Activated gamma-delta T cell treated with Interleukin-2 at 50 U/mL for 16 hours (primary cell): ENCODE measurements around the gene SLC7A10.
A peak's percentile ranks its signal among the peaks of the same experiment; 100 is the strongest.
"Not testable (repeated sequence)": the region's sequence is repeated elsewhere in the genome, so short reads cannot be mapped to it uniquely, and the experiment has no call there.

Experiments
- DNase-seq: peaks from one replicate; pipeline ENCODE4 v3.0.0-alpha.2; 2020

SLC7A10 gene

DNA sequence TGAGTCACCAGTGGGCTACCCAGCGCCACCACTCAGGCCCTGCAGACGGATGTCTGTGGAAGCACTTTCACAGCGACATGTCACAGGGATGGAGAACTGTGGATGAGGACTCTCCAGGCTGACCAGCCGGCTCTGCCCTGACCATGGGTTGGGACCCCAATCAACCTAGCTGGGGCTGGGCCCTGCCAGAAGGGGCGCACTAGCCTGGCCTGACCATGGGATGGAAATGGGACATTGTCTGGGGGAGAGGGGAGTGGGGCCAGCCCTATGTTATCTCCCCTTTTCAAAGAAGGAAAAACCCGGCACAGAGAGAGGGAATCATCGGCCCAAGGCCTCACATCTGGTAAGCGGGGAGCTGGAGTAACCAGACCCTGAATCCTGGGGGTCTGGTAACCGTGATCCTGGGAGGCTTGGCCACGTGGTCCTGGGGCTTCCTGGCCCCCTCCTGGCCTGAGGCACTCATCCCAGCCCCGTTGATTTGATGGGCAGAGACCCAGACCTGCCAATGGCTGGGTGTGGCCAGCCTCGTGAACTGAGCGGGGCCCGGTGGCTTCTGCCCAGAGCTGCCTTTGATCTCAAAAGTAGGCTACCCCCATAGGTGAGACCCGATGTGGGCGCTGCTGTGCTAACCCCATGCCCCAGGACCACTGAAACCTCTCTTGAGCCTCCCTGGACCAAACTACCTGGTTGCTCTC is 11.2 kb upstream of the SLC7A10 start:
- no peak for DNase-seq

DNA sequence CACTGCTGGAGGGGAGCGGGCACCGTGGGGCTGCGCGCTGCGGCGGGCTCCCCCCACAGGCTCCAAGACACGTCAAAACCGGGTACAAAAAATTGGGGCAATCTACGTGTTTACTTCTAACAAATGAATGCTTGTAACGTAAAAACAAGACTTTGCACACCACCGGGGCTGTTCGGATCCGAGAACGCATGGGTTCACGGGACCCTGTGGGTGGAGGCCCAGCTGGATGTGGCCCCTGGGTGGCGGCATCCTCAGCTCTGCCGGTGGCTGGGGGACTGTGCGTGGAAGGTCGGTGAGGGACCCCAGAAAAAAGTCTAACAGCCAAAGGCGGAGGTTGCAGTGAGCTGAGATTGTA is 10.3 kb upstream of the SLC7A10 start:
- DNase-seq = no peak

DNA sequence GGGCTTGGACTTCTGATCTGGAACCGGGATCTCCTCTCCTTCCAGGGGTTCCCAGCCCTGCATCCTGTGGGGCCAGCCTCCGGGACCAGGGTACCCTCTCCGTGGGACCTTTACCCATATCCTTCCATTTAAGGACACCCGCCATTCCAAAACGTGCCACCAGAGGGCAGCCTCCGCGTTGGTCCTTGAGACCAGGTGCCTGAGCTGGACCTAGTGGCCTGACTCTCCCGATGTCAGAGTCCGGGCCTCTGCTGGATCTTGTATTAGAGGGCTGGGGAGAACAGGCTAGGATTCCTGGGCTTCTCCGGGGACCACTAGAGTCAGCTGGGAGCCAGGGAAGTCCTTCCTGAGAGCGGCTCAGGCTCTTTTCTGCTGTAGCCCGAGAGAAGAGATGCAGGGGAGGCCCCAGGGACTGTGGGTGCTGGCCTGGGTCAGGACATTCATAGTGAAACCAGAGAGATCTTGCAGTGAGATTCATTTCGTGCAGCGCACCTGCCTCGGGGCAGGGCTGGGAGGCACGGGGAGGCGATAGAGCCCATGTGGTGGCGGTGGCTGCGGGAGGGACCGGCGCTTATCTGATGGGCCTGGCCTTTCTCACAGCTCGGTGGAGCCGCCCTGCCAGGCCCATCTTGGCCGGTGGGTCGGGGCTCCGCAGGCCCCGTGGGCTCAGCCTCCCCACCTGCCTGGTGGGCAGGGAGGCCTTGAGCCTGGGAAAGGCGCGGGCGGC is 9.8 kb upstream of the SLC7A10 start:
- DNase-seq = peak; percentile 80

DNA sequence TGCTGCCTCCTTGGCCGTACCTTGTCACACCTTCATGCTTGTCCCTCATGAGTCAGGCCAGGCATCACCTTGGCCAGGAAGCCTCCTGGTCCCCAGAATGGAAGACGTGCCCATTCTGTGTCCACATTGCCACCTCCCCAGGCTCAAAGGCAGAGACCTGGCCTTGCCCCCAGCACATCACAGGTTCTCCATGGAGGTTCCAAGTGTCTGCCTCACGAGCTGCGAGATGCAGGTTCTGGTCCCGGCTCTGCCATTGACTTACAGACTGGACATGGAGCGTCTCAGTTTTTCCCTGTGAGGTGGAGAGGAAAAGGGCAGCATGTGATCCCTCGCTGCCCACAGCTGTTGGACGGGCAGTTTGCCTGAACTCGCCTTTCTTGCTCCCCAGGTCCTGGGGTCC is 9.1 kb upstream of the SLC7A10 start:
- DNase-seq = no peak

DNA sequence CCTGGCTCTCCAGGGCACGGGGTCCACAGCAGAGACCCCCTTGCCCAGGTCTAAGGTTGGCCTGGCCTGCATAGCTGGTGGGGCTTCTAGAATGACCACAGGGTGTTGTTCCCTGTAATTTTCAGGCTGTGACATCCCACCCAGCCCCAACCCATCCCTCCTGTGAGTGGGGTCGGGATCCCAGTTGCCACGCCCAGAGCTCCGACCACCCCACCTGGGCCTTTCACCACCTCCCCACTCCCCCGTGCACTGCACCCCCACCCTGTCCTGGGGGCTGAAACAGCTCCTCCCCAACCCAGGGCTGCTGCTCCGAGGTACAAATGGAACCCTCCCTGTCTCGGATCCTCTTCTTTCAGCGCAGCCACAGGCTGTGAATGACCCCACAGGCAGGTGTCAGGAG is 8.4 kb upstream of the SLC7A10 start:
- no peak for DNase-seq

DNA sequence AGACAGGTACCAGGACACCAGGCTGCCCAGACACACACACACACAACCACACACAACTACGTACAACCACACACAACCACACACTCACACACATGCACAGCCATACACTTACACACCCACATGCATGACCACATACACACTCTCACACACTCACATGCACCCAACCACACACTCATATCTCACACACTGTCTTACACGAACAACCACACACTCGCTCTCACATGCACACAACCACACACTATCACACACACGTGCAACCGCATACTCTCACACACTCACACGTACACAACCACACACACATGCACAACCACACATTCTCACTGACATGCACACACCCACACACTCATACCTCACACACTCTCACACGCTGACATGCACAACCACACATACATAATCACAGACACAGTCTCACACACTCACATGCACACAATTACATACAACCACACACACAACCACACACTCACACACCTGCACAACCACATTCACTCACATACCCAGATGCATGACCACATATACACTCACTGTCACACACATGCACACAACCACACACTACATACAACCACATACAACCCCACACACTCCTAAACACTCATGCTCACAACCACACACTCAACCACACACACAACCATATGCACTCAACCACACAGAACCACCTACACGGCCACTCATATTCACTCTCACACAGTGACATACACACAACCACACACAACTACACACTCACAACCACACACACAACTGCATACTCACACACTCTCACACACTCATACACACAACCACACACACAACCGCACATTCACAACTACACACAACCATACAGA is 7.6 kb upstream of the SLC7A10 start:
- no peak for DNase-seq

DNA sequence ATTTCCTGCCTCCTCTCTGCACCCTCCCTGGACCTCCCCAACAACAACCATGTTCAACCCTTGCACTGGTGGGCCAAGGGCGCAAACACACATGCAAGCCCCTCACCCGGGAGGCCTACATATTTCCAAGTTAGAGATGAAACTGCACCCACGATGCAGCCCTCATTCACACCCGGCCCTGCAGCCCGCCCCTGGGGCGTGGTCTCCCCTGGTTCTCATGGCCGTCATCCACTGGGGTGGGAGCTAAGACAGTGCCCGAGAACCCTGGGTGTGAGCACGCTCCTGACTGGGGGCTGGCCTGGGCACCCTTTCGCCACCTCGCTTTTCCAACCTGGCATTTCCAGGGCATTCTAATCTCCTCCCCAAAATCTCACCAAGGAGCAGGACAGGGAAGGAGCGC is 7.0 kb upstream of the SLC7A10 start:
- DNase-seq = no peak

DNA sequence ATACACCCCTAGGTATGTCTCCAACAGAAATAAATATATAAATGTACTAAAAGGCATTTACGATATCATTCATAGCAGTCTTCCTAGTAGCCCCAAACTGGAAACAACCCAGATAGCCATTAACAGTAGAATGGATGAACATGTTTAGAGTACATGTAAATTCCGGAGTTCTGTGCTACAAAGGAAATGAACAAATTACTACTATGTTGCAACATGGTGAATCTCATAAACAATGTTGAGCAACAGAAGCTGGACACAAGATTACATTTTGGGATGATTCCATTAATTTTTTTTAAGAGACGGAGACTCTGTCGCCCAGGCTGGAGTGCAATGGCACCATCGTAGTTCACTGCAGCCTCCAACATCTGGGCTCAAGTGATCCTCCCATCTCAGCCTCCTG is 5.9 kb upstream of the SLC7A10 start:
- DNase-seq = no peak

DNA sequence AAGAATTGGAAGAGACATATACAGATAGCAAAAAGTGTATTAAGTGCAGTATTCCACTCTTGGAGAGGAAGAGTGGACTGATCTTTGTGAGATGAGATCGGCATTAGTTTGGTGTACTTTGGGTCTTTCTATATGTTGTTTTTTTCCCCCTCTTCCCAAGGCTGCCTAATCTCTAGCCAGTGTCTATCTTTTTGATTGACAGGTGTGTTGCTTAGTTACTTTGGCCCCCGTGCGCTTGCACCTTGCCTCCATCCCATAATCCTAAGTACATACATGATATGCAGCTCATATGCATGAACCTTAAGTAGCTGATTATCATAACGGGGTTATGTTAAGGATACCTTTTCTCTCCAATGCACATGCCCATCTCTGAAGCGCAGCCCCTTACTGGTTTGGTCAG is 4.3 kb upstream of the SLC7A10 start:
- no peak for DNase-seq

DNA sequence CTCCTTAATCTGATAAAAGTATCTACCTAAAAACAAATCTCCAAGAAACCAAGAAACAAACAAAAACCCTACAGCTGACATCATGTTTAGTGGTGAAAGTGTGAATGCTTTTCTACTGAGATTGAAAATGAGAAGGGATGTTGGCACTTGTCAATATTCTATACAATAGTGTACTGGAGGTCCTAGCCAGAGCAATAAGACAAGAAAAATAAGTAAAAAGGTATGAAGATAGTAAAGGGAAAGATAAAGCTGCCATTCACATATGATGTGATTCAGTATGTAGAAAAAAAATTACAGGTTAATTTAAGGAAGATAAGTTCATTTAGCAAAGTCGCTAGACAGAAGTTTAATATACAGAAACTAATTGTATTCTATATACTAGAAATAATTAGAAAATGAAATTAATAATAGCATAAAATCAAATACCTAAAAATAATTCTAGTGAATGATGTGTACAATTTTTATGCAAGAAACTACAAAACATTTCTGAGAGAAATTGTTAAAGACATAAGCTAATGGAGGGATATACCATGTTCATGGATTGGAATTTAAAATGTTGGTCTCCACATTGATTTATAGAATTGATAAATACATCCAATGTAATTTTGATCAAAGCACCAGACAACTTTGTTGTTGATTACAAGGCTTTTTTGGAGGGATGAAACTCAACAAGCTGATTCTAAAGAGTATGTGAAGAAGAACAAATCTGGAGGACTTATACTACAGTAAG is 2.4 kb upstream of the SLC7A10 start:
- no peak for DNase-seq

DNA sequence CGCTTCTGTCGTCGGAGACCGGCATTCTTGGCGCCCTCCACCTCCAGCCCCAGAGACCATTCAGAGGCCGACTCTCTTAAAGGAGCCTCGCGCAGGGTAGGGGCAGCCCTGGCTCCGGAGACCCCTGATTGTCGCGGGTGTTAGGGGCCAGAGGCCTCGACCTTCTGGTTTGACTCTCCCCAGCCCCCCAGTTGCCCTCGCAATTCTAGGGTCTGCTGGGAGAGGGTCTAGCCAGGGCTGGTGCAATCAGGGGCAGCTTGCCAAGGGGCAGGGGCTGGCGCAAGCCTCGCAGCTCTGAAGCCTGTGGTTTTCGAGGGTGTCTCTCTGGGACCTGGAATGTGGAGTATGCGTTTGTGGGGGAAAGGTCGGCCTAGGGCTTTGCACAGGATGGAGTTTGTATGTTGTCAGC is 1.6 kb upstream of the SLC7A10 start:
- no peak for DNase-seq

DNA sequence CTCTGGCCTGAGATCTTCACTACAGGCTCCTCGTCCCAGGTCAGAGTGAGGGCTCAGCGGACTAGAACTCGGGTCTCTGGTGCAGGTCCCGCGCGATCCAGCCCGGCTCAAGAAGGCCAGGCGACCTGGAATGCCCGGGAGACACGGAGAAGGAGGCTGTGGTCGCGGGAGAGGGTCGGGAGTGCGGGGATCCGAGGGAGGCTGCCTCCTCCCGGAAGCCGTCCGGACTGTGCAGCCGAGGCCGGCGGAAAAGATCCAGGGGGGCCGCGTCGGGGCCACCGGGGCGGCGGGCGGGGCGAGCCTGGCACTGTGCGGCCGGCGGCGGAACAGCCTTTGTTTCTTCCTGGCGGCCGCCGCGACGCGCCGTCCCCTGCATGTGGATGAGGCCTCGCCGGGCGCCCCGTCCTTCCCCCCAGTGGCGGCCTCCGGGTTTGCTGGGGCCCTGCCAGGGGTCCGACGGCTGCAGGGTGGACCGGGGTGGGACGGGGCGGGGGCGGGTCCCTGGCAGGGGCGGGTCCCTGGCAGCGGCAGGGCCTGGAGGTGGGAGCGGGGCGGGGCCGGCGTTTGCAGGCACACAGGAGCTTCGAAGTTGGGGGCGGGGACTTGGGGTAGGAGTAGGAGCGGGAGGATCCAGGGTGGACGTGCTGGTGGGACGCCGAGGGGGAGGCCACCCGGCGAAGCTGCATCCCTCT is 1.0 kb upstream of the SLC7A10 start:
- no peak for DNase-seq

DNA sequence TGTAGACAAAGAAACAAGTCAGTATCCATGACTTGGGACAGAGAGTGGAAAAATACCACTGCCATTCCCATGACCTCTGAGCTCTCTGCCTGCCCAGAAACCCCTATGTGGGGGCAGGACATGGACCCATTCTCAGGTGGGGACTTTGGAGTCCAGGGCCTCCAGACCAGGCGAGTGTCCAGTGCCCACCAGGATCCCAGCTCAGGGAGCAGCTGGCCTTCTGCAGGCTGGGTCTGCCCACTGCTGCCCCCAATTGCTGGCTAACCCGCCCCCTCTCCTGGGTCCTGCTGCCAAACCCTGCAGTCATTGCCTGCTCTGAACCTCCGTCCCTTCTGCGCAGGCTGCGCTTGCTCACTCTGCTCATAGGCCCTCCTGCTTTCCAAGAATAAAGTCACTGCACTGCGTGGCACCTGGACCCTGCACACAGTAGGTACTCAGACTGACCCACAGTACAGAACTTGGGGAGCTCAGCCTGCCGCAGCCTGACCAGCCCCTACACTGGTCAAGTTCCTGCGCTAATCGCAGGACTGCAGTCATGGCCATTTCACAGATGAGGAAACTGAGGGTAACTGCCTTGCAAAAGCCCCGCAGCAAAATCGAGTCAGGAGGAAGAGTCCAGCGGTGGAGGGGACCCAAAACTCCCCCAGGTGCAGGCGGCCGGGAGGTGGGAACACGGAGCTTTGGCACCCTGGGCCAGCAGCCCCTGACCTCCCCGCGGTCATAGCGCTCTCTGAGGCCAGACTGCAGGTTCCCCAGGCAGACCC is 774 bp downstream of the SLC7A10 start:
- DNase-seq = no peak

DNA sequence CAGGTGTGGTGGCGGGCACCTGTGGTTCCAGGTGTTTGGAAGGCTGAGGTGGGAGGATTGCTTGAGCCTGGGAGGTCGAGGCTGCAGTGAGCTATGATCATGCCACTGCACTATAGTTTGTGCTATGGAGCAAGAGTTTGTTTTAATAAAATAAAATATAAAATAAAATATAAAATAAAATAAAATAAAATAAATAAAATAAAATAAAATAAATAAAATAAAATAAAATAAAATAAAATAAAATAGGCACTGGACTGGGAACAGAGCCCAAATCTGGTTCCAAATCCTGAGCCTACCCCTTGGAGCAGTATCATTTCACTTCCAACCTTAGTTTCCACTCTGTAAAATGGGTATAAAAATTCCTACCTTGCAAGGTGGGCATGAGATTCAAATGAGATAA is 3.4 kb downstream of the SLC7A10 start:
- not testable (repeated sequence) for DNase-seq

DNA sequence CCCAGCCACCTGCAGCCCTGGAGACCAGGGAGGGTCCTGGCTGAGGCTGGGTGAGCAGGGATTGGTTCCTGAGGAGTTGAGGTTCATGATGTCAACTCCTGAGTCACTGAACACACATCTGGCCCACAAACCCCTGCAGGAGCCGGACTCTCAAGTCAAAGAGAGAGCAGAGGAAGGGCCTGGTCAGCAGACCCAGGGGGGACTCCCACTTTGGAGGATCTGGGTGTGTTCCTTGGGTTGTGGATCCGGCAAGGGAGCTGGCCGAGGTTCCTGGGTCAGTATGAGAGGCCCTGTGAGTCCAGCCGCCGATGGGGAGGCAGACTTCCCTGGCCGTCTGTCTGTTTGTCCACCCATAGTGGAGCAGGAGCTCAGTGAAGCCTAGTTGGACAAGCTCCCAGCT is 4.0 kb downstream of the SLC7A10 start:
- no peak for DNase-seq

DNA sequence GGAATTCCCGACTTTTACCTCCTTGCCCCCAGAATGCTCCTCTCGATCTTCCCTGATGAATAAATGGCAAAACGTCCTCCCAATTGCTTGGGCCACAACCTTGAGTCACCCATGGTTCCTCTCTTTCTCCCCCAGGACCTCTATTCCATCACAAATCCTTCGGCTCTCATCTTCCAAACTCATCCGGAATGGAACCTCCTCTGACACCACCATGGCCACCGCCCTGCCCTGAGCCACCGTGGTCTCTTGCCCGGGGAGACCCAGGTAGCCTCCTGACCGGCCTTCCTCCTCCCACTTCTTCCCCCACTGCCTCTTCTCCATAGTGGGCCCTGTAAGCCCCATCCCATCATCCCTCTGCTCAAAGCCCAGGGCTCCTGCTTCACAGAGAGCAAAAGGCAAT is 4.9 kb downstream of the SLC7A10 start:
- no peak for DNase-seq

DNA sequence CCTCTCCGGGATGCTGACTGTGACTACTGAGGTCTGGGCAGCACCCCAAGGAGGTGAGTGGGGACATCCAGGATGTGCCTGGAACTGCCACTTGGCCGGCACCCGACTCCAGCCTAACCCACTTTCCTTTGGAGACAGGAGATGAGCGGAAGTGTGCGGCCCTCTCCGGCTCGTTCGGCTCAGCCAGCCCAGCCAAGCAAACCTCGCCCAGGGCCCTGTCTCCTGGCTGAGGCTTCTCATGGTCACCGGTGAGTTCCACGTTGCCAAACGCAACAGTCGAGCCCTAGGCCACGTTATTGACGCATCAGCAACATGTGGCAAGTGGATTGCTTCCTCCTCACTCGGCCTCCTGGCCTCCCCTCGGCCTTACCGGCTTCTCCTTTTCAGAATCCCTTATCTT is 5.5 kb downstream of the SLC7A10 start:
- DNase-seq = no peak

DNA sequence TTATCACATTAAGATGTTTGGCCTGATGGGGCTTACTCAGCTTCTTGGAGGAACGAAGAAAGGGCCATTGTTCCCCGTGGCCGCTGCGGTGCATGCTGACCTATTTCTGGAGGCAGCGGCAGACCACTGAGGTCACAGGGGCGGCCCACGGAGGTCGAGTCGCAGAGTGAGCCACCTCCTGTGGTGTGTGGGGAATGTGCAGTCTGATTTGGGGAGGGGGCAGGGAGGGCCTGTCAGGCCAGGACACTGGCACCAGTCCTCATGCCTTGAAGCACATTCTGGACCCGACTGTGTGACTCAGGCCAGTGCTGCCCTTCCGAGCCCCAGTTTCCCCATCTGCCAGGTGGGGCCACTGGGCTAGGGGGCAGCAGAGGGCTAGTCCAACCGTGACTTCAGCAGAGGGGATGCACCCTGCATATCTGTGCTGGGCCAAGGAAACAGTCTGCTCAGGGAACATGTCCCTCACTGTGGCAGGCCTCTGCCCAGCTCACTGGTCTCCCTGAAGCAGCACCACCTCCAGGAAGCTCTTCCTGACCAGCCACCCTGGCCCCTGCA is 6.3 kb downstream of the SLC7A10 start:
- no peak for DNase-seq

DNA sequence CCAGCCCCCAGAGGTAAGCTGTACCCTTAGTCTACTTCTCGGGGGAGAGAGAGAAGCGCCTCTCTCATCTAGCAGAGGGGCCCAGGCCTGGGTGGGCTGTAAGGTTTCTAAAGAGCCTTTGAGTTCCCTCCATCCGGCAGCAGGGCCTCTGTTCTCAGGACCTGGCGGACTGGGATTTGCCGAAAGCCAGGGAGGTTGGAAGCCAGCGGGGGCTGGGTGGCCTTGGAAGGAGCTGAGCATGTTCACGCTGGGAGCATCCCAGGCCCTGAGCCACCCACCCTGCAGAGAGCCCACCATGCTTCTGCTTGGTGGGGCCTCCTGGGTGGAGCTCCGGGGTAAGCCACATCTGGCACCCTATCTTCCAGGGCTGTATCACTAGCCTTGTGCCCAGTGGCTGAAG is 7.8 kb downstream of the SLC7A10 start:
- no peak for DNase-seq

DNA sequence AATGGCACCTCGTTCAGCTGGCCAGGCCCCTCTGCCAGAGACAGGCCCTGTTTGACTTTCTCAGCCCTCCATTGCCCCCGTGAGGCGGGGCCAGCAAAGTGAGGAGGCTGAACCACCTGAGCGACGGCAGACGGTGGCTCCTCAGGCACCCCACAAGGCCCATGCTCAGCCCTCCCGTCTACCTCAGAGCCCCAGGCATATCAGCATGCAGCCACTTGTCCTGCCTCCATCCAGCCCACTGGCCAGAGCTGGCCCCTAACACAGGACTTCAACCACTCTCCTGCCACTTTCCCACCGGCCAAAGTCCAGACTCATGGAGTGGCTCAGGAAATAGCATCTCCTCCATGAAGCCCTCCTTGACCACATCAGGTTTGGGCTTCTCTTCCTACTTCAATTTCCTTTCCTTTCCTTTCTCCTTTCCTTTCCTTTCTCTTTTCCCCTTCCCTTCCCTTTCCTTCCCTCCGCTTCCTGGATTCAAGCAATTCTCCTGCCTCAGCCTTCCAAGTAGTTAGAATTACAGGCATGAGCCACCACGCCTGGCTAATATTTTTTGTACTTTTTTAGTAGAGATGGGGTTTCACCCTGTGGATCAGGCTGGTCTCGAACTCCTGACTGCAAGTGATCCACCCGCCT is 9.3 kb downstream of the SLC7A10 start:
- no peak for DNase-seq
